Measurements from ENCODE around the gene HEATR5A. TPM values are rescaled to one million over a fixed set of nuclear protein-coding genes. Genes with fewer than 3 reads are reported as not detected.
"Not testable (repeated sequence)": the region's sequence is repeated elsewhere in the genome, so short reads cannot be mapped to it uniquely, and the experiment has no call there.

Gene HEATR5A
- total RNA-seq, 2 donors from 2014 or later: 19.9 to 20.0 TPM

DNA sequence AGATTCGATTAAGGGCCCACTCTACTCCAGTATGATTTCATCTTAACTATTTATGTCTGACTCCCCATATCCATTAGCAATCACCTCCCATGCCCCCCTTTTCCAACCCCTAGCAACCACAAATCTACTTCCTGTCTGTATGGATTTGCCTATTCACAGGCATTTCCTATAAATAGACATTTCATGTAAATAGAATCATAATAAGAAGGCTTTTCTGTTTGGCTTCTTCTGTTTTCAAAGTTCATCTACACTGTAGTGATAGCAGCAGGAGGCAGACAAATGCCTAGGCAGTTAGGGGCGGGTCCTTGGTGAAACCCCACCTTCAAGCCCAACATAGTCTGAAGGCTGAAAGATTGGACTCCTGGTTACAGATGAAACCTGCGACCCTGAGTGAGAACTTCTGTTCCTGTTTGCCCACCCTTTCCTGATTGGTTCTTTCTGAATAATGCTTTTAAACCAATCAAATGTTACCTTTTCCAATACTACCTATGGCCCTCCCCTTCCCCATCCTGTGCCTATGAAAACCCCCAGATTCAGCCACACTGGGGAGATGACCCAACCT lies 150.6 kb downstream of the HEATR5A start:
- no peak overlapping the region for H3K27ac Mint-ChIP-seq
- H3K4me3 Mint-ChIP-seq: no peak overlapping the region
- DNase-seq (ENCODE audit: low spot score) (no peak), ATAC-seq (no peak)
- H3K36me3 Mint-ChIP-seq: no peaks in the 10 kb centered on the region
- peaks cover 0 to 2% of the 10 kb centered on the region in 2 donors for H3K27me3 Mint-ChIP-seq
- no peaks in the 10 kb centered on the region for H3K9me3 Mint-ChIP-seq
- H3K4me1 Mint-ChIP-seq (ENCODE audit: low read depth in 2 of 2): peaks cover 6 to 10% of the 10 kb centered on the region in 2 donors

GRCh38 chr14:31268216-31268615 lies 152.1 kb downstream of the HEATR5A start:
- no peaks in the 10 kb centered on the region for H3K36me3 Mint-ChIP-seq

DNA sequence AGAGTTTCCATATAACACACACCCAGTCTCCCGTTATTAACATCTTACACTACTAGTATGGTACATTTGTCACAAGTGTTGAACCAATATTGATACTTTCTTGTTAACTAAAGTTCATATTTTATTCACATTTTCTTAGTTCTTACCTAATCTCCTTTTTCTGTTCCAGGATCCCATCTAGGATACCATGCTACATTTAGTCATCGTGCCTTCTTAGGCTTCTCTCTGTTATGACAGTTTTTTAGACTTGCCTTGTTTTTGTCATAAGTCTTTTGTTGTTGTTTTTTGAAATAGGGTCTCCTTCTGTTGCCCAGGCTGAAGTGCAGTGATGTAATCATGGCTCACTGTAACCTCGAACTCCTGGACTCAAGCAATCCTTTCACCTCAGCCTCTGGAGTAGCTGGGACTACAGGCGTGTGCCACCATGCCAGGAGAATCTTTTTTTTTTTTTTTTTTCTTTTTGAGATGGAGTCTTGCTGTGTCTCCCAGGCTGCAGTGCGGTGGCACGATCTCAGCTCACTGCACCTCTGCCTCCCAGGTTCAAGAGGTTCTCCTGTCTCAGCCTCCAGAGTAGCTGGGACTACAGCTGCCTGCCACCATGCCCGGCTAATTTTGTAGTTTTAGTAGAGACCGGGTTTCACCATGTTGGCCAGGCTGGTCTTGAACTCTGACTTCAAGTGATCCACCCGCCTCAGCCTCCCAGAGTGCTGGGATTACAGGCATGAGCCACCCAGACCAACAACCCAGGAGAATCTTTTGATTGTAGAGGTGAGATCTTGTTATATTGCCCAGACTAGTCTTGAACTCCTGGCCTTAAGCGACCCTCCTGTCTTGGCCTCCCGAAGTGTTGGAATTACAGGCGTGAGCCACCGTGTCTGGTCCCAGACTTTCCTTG lies 153.7 kb downstream of the HEATR5A start:
- Mint-ChIP-seq H3K4me3 (no peak overlapping the region), H3K36me3 (no peaks in the 10 kb centered on the region), H3K4me1 (ENCODE audit: low read depth in 2 of 2) (peaks cover 0 to 6% of the 10 kb centered on the region in 2 donors), H3K27me3 (peaks cover 7% of the 10 kb centered on the region in 2 donors), H3K9me3 (no peaks in the 10 kb centered on the region), H3K27ac (no peak overlapping the region)
- ATAC-seq (no peak), DNase-seq (ENCODE audit: low spot score) (no peak)

More at GRCh38 chr14:31268216-31268615, 152.1 kb downstream of the HEATR5A start:
- ATAC-seq: no peak
- peaks cover 7% of the 10 kb centered on the region in 2 donors for H3K27me3 Mint-ChIP-seq
- no peak overlapping the region for H3K27ac Mint-ChIP-seq
- H3K4me3 Mint-ChIP-seq: no peak overlapping the region
- no peaks in the 10 kb centered on the region for H3K9me3 Mint-ChIP-seq
- H3K4me1 Mint-ChIP-seq (ENCODE audit: low read depth in 2 of 2): peaks cover 0 to 9% of the 10 kb centered on the region in 2 donors
- no peak for DNase-seq (ENCODE audit: low spot score)

DNA sequence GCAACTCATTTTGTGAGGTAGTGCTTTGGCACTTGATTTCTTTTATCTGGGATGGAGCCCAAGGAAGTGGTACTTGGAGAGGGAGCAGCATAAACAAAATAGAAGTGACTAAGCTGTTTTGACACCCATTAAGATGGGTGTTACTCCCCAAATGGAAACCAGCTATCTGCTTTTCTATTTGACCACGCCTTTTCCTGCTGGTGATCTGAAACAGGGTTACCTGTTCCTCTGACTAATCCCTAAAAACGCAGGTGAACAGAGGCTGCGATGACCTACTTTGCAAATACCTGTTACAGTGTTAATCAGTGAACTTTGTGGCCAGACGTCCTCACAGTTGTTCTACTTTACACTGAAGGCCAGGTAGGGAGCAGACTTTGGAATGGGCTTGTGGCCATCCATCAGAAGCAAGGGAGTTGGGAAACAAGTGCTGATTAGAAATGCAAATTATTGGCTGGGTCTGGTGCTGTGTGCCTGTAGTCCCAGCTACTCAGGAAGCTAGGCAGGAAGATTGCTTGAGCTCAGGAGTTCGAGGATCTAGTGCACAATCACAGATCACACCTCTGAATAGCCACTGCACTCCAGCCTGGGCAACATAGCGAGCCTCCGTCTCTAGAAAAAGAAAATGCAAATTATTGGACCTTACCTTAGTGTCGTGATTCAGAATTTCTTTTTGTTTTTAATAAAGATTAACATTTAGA lies 154.5 kb downstream of the HEATR5A start:
- H3K36me3 Mint-ChIP-seq: no peaks in the 10 kb centered on the region
- no peaks in the 10 kb centered on the region for H3K9me3 Mint-ChIP-seq
- peaks cover 7% of the 10 kb centered on the region in 2 donors for H3K27me3 Mint-ChIP-seq
- H3K4me1 Mint-ChIP-seq (ENCODE audit: low read depth in 2 of 2): peaks cover 0 to 6% of the 10 kb centered on the region in 2 donors
- ATAC-seq: no peak
- H3K4me3 Mint-ChIP-seq: no peak overlapping the region
- H3K27ac Mint-ChIP-seq: no peak overlapping the region
- no peak for DNase-seq (ENCODE audit: low spot score)

- peaks cover 7% of the 10 kb centered on the region in 2 donors for H3K27me3 Mint-ChIP-seq
- ATAC-seq: no peak
- H3K4me1 Mint-ChIP-seq (ENCODE audit: low read depth in 2 of 2): peaks cover 0 to 4% of the 10 kb centered on the region in 2 donors
- no peak overlapping the region for H3K27ac Mint-ChIP-seq
- no peak overlapping the region for H3K4me3 Mint-ChIP-seq
- no peaks in the 10 kb centered on the region for H3K36me3 Mint-ChIP-seq
- H3K9me3 Mint-ChIP-seq: no peaks in the 10 kb centered on the region
- DNase-seq (ENCODE audit: low spot score): no peak
These were observed 156.7 kb downstream of the HEATR5A start for GRCh38 chr14:31263485-31264133.

GRCh38 chr14:31261859-31262731 lies 158.3 kb downstream of the HEATR5A start:
- Mint-ChIP-seq H3K27ac (no peak overlapping the region), H3K4me3 (no peak overlapping the region), H3K4me1 (ENCODE audit: low read depth in 2 of 2) (peaks cover 0 to 4% of the 10 kb centered on the region in 2 donors), H3K36me3 (no peaks in the 10 kb centered on the region), H3K27me3 (peaks cover 7% of the 10 kb centered on the region in 2 donors), H3K9me3 (no peaks in the 10 kb centered on the region)
- no peak for DNase-seq (ENCODE audit: low spot score)
- ATAC-seq: no peak

DNA sequence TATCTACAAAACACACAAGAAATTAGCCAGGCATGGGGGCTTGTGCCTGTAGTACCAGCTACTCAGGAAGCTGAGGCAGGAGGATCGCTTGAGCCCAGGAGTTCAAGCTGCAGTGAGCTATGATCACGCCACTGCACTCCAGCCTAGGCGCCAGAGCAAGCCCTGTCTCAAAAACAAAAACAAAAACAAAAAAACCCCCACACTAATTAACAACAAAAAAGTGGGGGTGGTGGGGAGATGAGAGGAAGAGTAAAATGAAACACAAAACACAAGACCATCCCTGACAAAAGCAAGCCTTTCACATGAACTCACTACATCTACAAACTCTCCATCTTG lies 158.9 kb downstream of the HEATR5A start:
- no peaks in the 10 kb centered on the region for H3K36me3 Mint-ChIP-seq
- DNase-seq (ENCODE audit: low spot score): no peak
- ATAC-seq: no peak
- no peak overlapping the region for H3K27ac Mint-ChIP-seq
- no peak overlapping the region for H3K4me3 Mint-ChIP-seq
- H3K9me3 Mint-ChIP-seq: no peaks in the 10 kb centered on the region
- peaks cover 7% of the 10 kb centered on the region in 2 donors for H3K27me3 Mint-ChIP-seq
- H3K4me1 Mint-ChIP-seq (ENCODE audit: low read depth in 2 of 2): peaks cover 0 to 4% of the 10 kb centered on the region in 2 donors

- H3K36me3 Mint-ChIP-seq; H3K4me3 Mint-ChIP-seq; DNase-seq (ENCODE audit: low spot score); H3K9me3 Mint-ChIP-seq; ATAC-seq; H3K4me1 Mint-ChIP-seq (ENCODE audit: low read depth in 2 of 2); H3K27me3 Mint-ChIP-seq; H3K27ac Mint-ChIP-seq: not testable (repeated sequence)
These were observed 161.3 kb downstream of the HEATR5A start for GRCh38 chr14:31259040-31259435.

DNA sequence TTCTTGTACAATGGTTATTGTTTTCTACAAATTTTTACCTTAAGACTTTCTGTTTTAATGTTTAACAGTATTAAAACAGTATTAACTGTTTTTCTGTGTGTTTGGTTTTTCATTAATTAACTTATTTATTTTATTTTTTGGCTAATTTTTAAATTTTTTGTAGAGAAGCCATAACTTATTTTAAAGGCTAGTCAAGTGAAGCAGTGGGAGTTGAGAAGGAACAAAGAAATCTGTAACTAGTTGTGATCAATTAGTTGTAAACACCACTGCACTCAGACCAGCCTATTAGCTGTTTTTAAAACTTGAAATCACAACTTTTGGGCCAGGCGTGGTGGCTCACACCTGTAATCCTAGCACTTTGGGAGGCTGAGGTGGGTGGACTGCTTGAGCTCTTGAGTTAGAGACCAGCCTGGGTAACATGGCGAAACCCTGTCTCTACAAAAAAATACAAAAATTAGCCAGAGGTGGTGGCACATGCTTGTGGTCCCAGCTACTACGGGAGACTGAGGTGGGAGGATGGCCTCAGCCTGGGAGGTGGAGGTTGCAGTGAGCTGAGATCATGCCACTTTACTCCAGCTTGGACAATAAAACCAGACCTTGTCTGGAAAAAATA lies 161.8 kb downstream of the HEATR5A start:
- Mint-ChIP-seq H3K9me3 (no peaks in the 10 kb centered on the region), H3K4me3 (no peak overlapping the region), H3K27ac (no peak overlapping the region), H3K36me3 (no peaks in the 10 kb centered on the region), H3K27me3 (peaks cover 0 to 3% of the 10 kb centered on the region in 2 donors), H3K4me1 (ENCODE audit: low read depth in 2 of 2) (no peaks in the 10 kb centered on the region)
- ATAC-seq: no peak
- no peak for DNase-seq (ENCODE audit: low spot score)

- ATAC-seq; H3K27me3 Mint-ChIP-seq; H3K4me1 Mint-ChIP-seq (ENCODE audit: low read depth in 2 of 2); H3K9me3 Mint-ChIP-seq; H3K4me3 Mint-ChIP-seq; H3K27ac Mint-ChIP-seq; H3K36me3 Mint-ChIP-seq; DNase-seq (ENCODE audit: low spot score): not testable (repeated sequence)
These were observed 162.6 kb downstream of the HEATR5A start for GRCh38 chr14:31257554-31258426.

DNA sequence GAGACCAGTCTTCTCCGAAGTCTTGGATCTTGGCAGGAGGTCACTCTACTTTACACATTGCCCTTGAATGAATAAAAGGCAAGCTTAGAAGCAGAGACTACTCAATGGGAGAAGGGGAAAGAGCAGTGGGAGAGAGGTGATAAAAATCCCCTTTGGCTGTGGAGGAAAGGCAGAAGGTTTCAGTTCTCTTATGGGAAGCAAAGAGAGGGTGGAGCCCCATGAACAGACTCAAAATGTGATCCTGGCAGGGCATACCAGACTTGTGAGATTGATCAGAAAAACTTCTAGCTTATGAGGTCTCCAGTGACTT lies 163.2 kb downstream of the HEATR5A start:
- DNase-seq (ENCODE audit: low spot score) (no peak), ATAC-seq (no peak)
- Mint-ChIP-seq H3K27ac (no peak overlapping the region), H3K4me3 (no peak overlapping the region), H3K36me3 (no peaks in the 10 kb centered on the region), H3K27me3 (peaks cover 0 to 2% of the 10 kb centered on the region in 2 donors), H3K4me1 (ENCODE audit: low read depth in 2 of 2) (no peaks in the 10 kb centered on the region), H3K9me3 (no peaks in the 10 kb centered on the region)

GRCh38 chr14:31256534-31257243 lies 163.7 kb downstream of the HEATR5A start:
- Mint-ChIP-seq H3K27me3 (peaks cover 0 to 2% of the 10 kb centered on the region in 2 donors), H3K4me3 (no peak overlapping the region), H3K4me1 (ENCODE audit: low read depth in 2 of 2) (no peaks in the 10 kb centered on the region), H3K36me3 (no peaks in the 10 kb centered on the region), H3K9me3 (no peaks in the 10 kb centered on the region), H3K27ac (no peak overlapping the region)
- DNase-seq (ENCODE audit: low spot score): no peak
- ATAC-seq: no peak
